ENCODE measurements around the gene ANKRD9. TPM values are rescaled to one million over a fixed set of nuclear protein-coding genes. Genes with fewer than 3 reads are reported as not detected.
A peak's percentile ranks its signal among the peaks of the same experiment; 100 is the strongest.

Gene ANKRD9
- total RNA-seq, 1 experiment from 2014 or later = 29.8 TPM

DNA sequence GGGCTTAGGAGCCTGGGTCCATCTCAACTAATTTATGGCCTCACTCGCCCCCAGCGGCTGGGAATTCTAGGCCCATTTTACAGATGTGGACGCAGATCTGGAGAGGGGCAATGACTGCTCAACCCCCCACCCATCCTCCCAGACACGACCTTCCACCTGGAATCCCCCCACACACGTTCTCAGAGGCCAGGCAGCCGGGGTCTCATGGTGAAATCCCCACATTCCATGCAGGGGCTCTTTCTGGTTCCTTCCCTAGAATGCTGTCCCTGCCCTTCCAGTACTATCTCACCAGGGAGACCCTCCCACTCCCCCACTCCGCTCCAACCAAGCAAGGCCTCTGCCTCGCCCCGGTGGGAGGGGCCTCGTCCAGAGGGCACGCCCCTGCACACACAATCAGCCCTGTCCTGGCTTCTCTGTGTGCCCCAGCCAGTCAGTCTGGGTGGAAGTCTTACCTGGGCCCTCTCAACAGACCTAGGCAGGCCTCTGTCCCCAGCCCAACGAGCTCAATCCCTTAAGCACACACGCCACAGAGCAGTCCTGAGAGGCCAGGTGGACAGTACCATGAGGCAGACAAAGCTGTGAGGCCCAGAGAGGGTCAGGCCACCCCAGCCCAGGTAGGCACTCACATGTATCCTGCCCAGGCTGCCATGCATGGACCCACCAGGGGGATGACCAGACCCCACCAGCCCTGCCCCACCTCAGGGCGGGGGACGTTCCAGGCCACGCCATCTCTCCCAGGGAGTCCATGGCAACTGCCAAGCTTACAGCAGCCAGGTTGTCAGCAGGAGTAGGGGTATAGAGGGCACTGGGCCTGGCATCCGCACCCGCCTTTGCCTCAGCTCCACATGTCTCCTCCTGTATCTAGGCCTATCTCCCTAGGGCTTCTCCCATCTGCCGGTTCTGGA is 1.3 kb upstream of the ANKRD9 start:
- H3K14ac ChIP-seq (ENCODE audit: insufficient read depth, low read length) = peak overlapping the region; percentile 14; the same call in 1 of the 2 replicates
- H4K20me1 ChIP-seq (ENCODE audit: control insufficient read depth, insufficient read depth, insufficient read length) = peaks cover 2% of the 10 kb centered on the region
- no peak overlapping the region for H3K27ac ChIP-seq (ENCODE audit: insufficient read length, low read depth, low read length)
- no peaks in the 10 kb centered on the region; the same call in 1 of the 2 replicates for H3K4me1 ChIP-seq (ENCODE audit: insufficient read depth, low read length)
- no peak overlapping the region for H2BK12ac ChIP-seq (ENCODE audit: insufficient read length, low read depth, low read length)
- H4K8ac ChIP-seq (replicated peaks; ENCODE audit: insufficient read length, low read depth, low read length) = no peak overlapping the region
- no peak overlapping the region for H2BK5ac ChIP-seq (ENCODE audit: insufficient read length, low read length)
- no peaks in the 10 kb centered on the region for H3K9me3 ChIP-seq (ENCODE audit: control insufficient read depth, low read depth, low read length)
- no peak overlapping the region for H3K23ac ChIP-seq (ENCODE audit: insufficient read length, low read depth, low read length)
- peak overlapping the region; percentile 50 for H3K4me2 ChIP-seq (ENCODE audit: insufficient read depth, insufficient read length, low read length)
- peak overlapping the region; percentile 81 to 91 for H3K4me3 Mint-ChIP-seq
- H4K5ac ChIP-seq (ENCODE audit: insufficient read length, low read depth, low read length) = no peak overlapping the region
- peaks cover 12% of the 10 kb centered on the region for H3K23me2 ChIP-seq (ENCODE audit: insufficient read length, low read depth, low read length, poor library complexity, severe bottlenecking)
- no peak overlapping the region for H2BK20ac ChIP-seq (ENCODE audit: low read depth, low read length, poor library complexity, severe bottlenecking)
- H3K56ac ChIP-seq (ENCODE audit: insufficient read length, low read depth, low read length) = no peak overlapping the region
- TF ChIP-seq, protein P1, sequence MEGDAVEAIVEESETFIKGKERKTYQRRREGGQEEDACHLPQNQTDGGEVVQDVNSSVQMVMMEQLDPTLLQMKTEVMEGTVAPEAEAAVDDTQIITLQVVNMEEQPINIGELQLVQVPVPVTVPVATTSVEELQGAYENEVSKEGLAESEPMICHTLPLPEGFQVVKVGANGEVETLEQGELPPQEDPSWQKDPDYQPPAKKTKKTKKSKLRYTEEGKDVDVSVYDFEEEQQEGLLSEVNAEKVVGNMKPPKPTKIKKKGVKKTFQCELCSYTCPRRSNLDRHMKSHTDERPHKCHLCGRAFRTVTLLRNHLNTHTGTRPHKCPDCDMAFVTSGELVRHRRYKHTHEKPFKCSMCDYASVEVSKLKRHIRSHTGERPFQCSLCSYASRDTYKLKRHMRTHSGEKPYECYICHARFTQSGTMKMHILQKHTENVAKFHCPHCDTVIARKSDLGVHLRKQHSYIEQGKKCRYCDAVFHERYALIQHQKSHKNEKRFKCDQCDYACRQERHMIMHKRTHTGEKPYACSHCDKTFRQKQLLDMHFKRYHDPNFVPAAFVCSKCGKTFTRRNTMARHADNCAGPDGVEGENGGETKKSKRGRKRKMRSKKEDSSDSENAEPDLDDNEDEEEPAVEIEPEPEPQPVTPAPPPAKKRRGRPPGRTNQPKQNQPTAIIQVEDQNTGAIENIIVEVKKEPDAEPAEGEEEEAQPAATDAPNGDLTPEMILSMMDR (conservative IDR thresholded peaks at IDR 0.05) = no peak
- peaks cover 6 to 12% (median 10%) of the 10 kb centered on the region in 3 experiments; a peak in 5 of 7 replicates for H3K36me3 Mint-ChIP-seq (ENCODE audit: insufficient read depth in 1 of 3, low read depth in 3 of 3)
- H3K79me1 ChIP-seq (ENCODE audit: insufficient read depth, low read depth, low read length, poor library complexity, severe bottlenecking) = no peaks in the 10 kb centered on the region
- H2AK5ac ChIP-seq (ENCODE audit: insufficient read length, low read length) = no peak overlapping the region
- H3T11ph ChIP-seq (ENCODE audit: low read length) = no peak overlapping the region
- H3K4ac ChIP-seq (ENCODE audit: low read depth, low read length) = no peak overlapping the region
- no peaks in the 10 kb centered on the region for H3K9me3 Mint-ChIP-seq
- H2BK15ac ChIP-seq (ENCODE audit: low read depth, low read length) = no peak overlapping the region
- peak; percentile 98 for DNase-seq
- H2BK120ac ChIP-seq (ENCODE audit: low read depth, low read length, poor library complexity, severe bottlenecking) = no peak overlapping the region
- peak overlapping the region in 2 of 3 experiments; percentile 51 to 67; a peak in 3 of 7 replicates for H3K27ac Mint-ChIP-seq
- no peak overlapping the region for H4K91ac ChIP-seq (ENCODE audit: insufficient read length, low read depth, low read length)
- H3K4me1 Mint-ChIP-seq = peaks cover 15 to 21% of the 10 kb centered on the region in 2 experiments
- no peak overlapping the region for H2AFZ ChIP-seq (ENCODE audit: low read length)
- no CpG with 5 or more reads among the region's 19 CpGs for WGBS (ENCODE audit: extremely low coverage, insufficient read length, low lambda C conversion rate)
- H3K79me2 ChIP-seq (ENCODE audit: insufficient read depth, low read length) = no peaks in the 10 kb centered on the region
- peaks cover 5% of the 10 kb centered on the region for H3K27me3 Mint-ChIP-seq (ENCODE audit: low read depth)
- H3K18ac ChIP-seq (ENCODE audit: insufficient read length, low read depth, low read length) = peak overlapping the region; percentile 18
- no peak overlapping the region for H3K9ac ChIP-seq (ENCODE audit: extremely low read depth, insufficient read length, low read length)
- H3K27me3 ChIP-seq (ENCODE audit: insufficient read depth, low read length) = no peaks in the 10 kb centered on the region

All from H9 (cell line).